Muscle of leg (tissue), 11 donors: ENCODE results near the gene TRAK1. TPM values are rescaled to one million over a fixed set of nuclear protein-coding genes. Genes with fewer than 3 reads are reported as not detected.

Source experiments
- DNase-seq: peaks from one replicate; pipeline ENCODE4 v3.0.0; 2013
- H3K27ac ChIP-seq: one replicate; pipeline ENCODE4 v1.5.1; 2013; ENCODE audit warnings: mild to moderate bottlenecking, low read length, control low read depth
- H3K27me3 ChIP-seq: one replicate; pipeline ENCODE4 v1.6.1; 2013; ENCODE audit warnings: low read length; ENCODE audit not compliant: control insufficient read depth, insufficient read depth
- H3K36me3 ChIP-seq: one replicate; pipeline ENCODE4 v1.6.1; 2013; ENCODE audit warnings: low read length; ENCODE audit not compliant: control insufficient read depth, insufficient read depth
- H3K4me1 ChIP-seq: one replicate; pipeline ENCODE4 v1.6.1; 2013; ENCODE audit warnings: low read length; ENCODE audit not compliant: control insufficient read depth, insufficient read depth
- H3K4me3 ChIP-seq: one replicate; pipeline ENCODE4 v1.5.1; 2013; ENCODE audit warnings: low read length, control low read depth
- H3K9me3 ChIP-seq: replicated peaks from 2 replicates; pipeline ENCODE4 v1.6.1; 2013; ENCODE audit warnings: low read depth, low read length; ENCODE audit not compliant: control insufficient read depth
- WGBS: methylation state at CpG from one replicate; pipeline ENCODE4 v1.1.5; 2013; ENCODE audit warnings: missing lambda C conversion rate; ENCODE audit not compliant: insufficient coverage; 5-methylcytosine and 5-hydroxymethylcytosine counted together
- polyA plus RNA-seq, 8 donors: library from polyadenylated mRNA; unstranded; fragments of 120-200 nt; gene quantifications; one replicate each; pipeline versions ENCODE4 v1.2.1 to v1.2.3, GENCODE V29; 2013; ENCODE audit warnings: inconsistent platforms in 1 of 8, low replicate concordance in 1 of 8; ENCODE audit not compliant: insufficient read length in 8 of 8, insufficient read depth in 1 of 8
- total RNA-seq: library from RNA; stranded (reverse); fragments of 120-200 nt; gene quantifications from one replicate; pipeline ENCODE4 v1.2.4, GENCODE V29; 2013

TRAK1 gene
- total and polyA plus RNA-seq, 9 donors = 62.6 to 117 (median 84.2) TPM

- H3K9me3 ChIP-seq = no peaks in the 10 kb centered on the region
- H3K27ac ChIP-seq = no peak overlapping the region
- DNase-seq = no peak
- peaks cover 4% of the 10 kb centered on the region for H3K27me3 ChIP-seq
- H3K36me3 ChIP-seq = no peaks in the 10 kb centered on the region
- no peak overlapping the region for H3K4me3 ChIP-seq
- no peaks in the 10 kb centered on the region for H3K4me1 ChIP-seq
Measured at GRCh38 chr3:42274266-42274665, 183.1 kb downstream of the TRAK1 start.

GRCh38 chr3:42275217-42275616 is 184.1 kb downstream of the TRAK1 start:
- no peak for DNase-seq
- peaks cover 3% of the 10 kb centered on the region for H3K9me3 ChIP-seq
- no peak overlapping the region for H3K4me3 ChIP-seq
- WGBS = 36% methylated on average over 1 of the region's 1 CpG
- H3K27me3 ChIP-seq = peaks cover 4% of the 10 kb centered on the region
- no peaks in the 10 kb centered on the region for H3K4me1 ChIP-seq
- H3K36me3 ChIP-seq = no peaks in the 10 kb centered on the region
- no peak overlapping the region for H3K27ac ChIP-seq

Other genes with a start within 250 kb of the TRAK1 start
- 5.6 TPM for gene ULK4, start 129.3 kb upstream of the TRAK1 start, total RNA-seq
- gene ULK4, start 129.3 kb upstream of the TRAK1 start, polyA plus RNA-seq = 1 to 10 TPM; 2.2 to 3.4 (median 2.4) TPM
- 10.3 TPM for gene CCK, start 174.8 kb downstream of the TRAK1 start, total RNA-seq
- gene CCK, start 174.8 kb downstream of the TRAK1 start, polyA plus RNA-seq = 10 to 100 TPM in 5 of 8 donors, 1 to 10 TPM in 3; 4.0 to 18.8 (median 13.8) TPM